NK-92 treated with Interleukin-12 subunit alpha and Interleukin-12 subunit beta, amount 100 ng/mL, for 24 hours (cell line): ENCODE data around the gene ATG10.
"Not testable (repeated sequence)": the region's sequence is repeated elsewhere in the genome, so short reads cannot be mapped to it uniquely, and the experiment has no call there.

Source experiments
- DNase-seq: peaks from one replicate; lab custom pipeline; 2025; lab: John Stamatoyannopoulos, UW

Gene ATG10

GRCh38 chr5:81971712-81972491, at the start of gene ATG10:
Gene ATG10 (plus strand): TSS chr5:81972023. CDS start chr5:81987571, 15,548 bp downstream.
- peak; percentile 89 for DNase-seq

GRCh38 chr5:81922854-81923279, 49.0 kb upstream of the ATG10 start:
- DNase-seq = no peak

- no peak for DNase-seq
These were observed 47.4 kb upstream of the ATG10 start for GRCh38 chr5:81924442-81924841.

DNA sequence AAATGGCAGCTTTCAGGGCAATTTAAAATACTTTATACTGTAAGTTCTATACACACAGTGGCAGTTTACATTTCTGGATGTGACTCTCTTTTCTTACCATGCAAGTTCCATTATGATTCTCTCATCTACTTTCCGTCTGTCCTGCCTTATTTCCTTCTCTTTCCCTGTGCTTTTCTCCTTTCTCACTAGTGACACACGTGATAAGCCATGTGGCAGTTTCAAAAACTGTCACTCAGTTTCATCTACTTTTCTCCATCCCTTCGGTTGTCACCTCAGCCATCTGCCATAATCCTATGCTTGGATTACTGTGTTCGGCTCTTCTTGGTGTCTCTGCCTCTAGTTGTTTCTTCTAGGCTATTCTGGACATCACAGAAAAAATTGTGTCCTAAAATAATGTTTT, 46.8 kb upstream of the ATG10 start:
- DNase-seq = no peak

- DNase-seq = no peak
These were observed 45.8 kb upstream of the ATG10 start for GRCh38 chr5:81925981-81926380.

GRCh38 chr5:81936066-81936465, 35.8 kb upstream of the ATG10 start:
- no peak for DNase-seq

- no peak for DNase-seq
These were observed 35.1 kb upstream of the ATG10 start for GRCh38 chr5:81936750-81937149.

DNA sequence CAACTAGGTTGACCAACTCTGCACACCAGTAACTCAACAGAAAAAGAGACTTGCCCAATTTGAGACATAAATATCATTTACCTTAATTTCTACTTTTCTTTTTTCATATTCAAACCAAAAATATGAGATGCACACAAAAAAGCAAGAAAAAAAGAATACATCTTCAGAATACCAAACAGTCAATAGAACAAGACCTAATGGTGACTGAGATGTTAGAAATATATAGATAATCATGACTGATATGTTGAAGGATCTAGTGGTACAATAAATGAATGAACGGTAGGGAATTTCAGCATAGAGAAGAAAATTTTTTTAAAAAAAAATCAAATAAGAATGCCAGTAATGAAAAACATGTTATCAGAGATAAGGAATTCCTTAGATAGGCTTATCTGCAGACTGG, 29.1 kb upstream of the ATG10 start:
- DNase-seq = no peak

DNA sequence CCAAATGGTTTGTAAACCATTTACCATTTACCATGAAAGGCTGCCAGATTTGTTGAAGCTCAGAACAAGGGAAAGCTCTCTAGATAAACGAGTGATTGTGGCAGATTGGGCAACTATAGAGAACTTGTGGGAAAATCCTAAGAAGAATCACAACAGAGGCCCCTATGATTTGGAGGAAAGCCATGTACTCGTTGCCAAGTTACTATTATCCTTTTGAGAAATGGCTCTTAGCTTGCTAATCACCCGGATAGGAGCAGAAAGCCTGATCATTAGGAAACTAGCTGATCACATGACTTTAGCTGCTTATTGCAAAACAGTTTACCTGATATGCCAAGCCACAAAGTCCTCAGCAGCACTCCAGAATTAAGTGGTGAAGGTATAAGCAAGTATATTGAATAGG, 23.5 kb upstream of the ATG10 start:
- DNase-seq = no peak

DNA sequence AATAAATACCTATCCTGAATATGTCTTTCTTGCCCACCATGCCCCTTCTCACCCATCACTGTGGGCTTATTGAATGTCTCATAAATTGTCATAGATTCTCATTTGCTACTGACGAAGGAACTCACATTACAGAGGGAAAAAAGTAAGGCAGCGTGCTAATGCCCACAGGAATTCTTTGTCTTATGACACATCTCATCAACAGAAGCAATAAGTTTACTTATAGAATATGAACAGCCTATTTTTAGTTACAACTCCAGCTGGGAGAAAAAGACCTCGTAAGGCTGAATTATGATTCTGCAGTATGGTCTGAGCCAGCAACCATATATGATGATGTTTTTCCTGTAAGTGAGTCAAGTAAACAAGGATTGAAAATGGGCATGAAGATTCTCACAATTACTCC, 22.4 kb upstream of the ATG10 start:
- DNase-seq = no peak

DNA sequence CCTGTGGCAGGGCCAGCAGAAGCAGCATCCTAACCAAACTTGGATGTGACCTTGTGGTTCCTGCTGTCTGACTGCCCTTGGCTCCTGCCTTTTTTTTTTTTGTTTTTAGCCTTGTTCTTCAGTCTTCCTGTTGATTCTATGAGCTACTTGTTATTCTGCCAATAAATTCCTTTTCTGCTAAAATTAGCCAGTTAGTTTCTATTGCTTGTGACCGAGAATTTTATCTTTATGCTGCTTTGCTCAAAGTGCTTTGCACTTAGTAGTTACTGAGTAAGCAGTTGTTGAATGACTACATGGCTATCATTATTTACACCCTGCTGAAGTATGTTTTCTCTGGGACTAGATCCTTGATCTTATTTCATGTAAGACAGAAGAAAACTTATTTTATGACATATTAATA, 20.8 kb upstream of the ATG10 start:
- DNase-seq = no peak

- DNase-seq = not testable (repeated sequence)
These were observed 17.0 kb upstream of the ATG10 start for GRCh38 chr5:81954796-81955195.

- not testable (repeated sequence) for DNase-seq
These were observed 13.7 kb upstream of the ATG10 start for GRCh38 chr5:81958129-81958528.

- DNase-seq = no peak
These were observed 10.0 kb upstream of the ATG10 start for GRCh38 chr5:81961651-81962440.

- no peak for DNase-seq
These were observed 8.3 kb upstream of the ATG10 start for GRCh38 chr5:81963544-81963943.

- DNase-seq = no peak
These were observed 6.3 kb upstream of the ATG10 start for GRCh38 chr5:81965524-81965923.

GRCh38 chr5:81969226-81969625, 2.6 kb upstream of the ATG10 start:
- DNase-seq = no peak

GRCh38 chr5:81969912-81970311, 1.9 kb upstream of the ATG10 start:
- DNase-seq = no peak

GRCh38 chr5:81971111-81971711, 612 bp upstream of the ATG10 start:
- DNase-seq = no peak

DNA sequence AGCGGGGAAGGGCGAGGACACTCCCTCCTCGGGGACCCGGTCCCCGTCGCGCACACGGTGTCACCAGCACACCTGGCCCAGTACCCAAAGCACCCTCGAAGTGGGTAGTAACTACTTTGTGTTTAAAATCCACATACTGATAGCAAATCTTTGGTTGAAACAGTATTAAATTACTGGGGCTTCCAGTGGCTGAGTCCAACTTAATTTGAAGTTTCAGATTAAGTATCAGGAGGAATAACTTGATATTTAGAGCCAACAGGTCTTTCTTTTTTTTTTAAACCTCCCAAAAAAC, 615 bp downstream of the ATG10 start:
- no peak for DNase-seq

GRCh38 chr5:81980160-81980559, 8.3 kb downstream of the ATG10 start:
- no peak for DNase-seq

DNA sequence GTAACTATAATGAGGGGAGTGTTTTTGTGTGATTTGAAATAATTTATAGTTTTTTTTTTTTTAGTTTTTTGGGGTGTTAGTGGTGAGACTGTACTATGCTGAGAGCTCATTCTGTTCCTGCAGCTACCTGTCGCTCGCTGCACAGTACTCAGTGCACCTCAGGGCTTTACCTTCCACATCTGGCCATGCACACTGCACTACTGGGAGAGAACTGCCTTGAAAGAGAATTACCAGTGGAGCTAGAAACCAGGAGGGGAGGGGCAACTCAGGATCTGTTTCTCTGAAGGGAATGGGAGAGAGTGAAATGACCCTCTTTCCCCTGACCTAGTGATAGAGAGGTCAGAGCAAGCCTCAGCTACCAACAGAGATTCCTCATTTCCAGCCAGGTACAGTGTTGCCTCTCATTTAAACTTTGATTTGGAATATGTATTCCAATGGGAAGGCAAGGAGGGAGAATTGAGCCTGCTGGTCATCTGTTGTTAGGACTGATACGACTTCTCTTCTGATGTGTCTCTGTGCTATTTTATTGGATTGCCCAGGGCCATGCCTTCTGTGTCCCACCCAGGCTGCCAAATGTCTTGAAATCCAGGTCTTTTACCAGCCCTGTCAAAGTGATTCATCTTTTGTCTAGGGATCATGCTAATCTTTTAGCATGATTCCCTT, 8.9 kb downstream of the ATG10 start:
- no peak for DNase-seq
